Mononuclear cell (primary cell): ENCODE measurements around the gene HYAL3. TPM values are rescaled to one million over a fixed set of nuclear protein-coding genes. Genes with fewer than 3 reads are reported as not detected.

Experiments used
- H3K27me3 ChIP-seq: 2 replicates; pipeline ENCODE4 v1.6.0; 2011; ENCODE audit warnings: low read length, control low read depth; ENCODE audit not compliant: insufficient read depth
- H3K4me1 ChIP-seq: 2 replicates; pipeline ENCODE4 v1.5.1; 2011; ENCODE audit warnings: mild to moderate bottlenecking, low read length, control low read depth; ENCODE audit not compliant: insufficient read depth
- H3K4me3 ChIP-seq: 2 replicates; pipeline ENCODE4 v1.5.1; 2011; ENCODE audit warnings: mild to moderate bottlenecking, low read length, moderate library complexity
- H3K9me3 ChIP-seq: 2 replicates; pipeline ENCODE4 v1.5.1; 2011; ENCODE audit warnings: low read depth, mild to moderate bottlenecking, control low read depth, low read length
- total RNA-seq: library from RNA; depleted of rRNA; stranded (reverse); fragments of >200 nt; gene quantifications from one replicate; pipeline ENCODE4 v1.2.3, GENCODE V29; 2012

HYAL3 gene
- total RNA-seq, 1 donor, result 2.0 TPM

GRCh38 chr3:50336452-50337174, 37.4 kb upstream of the HYAL3 start:
- H3K4me1 ChIP-seq, result peaks cover 79% of the 10 kb centered on the region
- H3K27me3 ChIP-seq, result no peaks in the 10 kb centered on the region
- peak overlapping the region; percentile 68 for H3K4me3 ChIP-seq
- H3K9me3 ChIP-seq, result no peaks in the 10 kb centered on the region

DNA sequence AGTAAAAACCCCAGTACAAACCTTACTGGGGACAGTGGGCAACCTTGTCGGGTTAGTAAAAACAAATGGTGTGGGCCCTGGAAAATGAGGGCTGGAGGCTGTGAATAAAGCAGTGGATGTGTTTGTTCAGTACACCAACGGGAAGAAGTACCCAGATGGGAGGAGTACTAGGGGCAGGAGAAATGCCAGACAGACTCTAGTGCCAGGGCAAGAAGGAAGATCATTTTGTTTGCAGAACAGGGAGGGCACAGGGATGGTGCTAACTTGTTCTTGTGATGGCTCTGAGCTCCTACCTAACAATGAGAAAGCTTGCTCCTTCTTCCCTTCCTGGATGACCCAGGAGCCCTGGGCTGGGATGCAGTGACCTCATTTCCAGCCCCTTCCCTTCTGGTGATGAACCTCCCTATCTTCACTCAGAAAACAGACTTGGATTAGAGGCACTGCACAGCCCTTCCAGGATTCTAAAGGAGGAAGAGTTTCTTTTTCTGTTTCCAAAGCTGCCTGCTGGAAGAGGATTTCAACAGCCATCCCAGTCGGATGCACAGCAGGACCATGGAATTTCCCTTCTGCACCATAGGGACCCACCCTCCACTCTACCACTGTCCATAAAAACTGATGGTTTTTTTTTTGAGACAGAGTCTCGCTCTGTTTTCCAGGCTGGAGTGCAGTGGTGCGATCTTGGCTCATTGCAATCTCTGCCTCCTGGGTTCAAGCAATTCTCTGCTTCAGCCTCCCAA, 35.3 kb upstream of the HYAL3 start:
- H3K4me1 ChIP-seq, result peaks cover 58% of the 10 kb centered on the region
- H3K4me3 ChIP-seq, result no peak overlapping the region
- no peaks in the 10 kb centered on the region for H3K27me3 ChIP-seq
- H3K9me3 ChIP-seq, result no peaks in the 10 kb centered on the region

DNA sequence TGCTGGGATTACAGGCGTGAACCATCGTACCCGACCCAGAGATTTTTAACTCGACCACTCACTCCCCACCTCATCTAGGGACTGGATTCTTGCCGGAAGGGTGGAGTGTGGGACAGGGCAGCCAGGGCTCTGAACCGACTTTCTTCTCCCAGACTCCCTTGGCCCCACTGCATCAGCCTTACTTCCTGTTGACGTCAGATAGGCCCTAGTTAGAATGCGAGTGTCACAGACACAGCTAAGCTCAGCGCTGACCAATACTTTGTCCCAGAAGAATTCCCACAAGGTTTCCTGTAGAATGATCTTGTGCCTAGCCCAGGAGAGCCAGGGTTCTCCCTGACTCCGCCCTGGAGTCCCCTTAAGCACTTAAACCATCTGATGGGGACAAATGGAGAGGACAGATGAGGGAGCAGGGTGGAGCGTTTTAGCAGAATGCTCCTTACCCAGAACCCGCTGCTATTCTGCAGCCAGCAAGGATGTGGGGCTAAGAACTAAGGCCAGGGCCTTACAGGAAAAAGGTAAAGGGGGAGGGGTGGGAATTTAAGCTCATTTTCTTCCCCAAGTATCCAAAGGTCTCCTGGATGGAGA, 34.6 kb upstream of the HYAL3 start:
- H3K4me1 ChIP-seq, result peaks cover 52% of the 10 kb centered on the region
- no peak overlapping the region for H3K4me3 ChIP-seq
- H3K9me3 ChIP-seq, result no peaks in the 10 kb centered on the region
- no peaks in the 10 kb centered on the region for H3K27me3 ChIP-seq

DNA sequence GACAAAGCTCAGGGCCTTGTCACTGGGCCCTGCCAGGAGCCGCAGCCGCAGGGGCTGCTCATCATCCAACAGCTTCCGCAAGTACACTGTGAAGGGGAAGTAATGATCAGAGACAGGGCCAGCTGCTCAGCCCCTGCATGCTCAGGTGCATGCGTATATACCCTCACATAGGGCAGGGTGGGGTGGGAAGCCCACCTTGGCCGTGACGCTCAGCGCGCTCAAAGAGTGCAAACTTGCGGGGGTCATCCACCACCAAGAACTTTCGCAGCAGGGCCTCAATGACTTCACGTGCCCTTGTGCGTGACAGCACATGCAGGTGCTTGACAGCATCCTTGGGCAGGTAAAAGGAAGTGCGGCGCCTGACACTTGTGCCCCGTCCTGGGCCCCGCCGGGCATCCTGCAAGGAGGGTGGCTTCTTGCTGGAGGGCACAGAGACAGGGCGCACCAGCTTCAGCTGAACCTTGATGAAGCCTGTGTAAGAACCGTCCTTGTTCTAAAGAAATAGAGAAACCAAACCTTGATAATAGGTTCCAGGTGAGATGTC, 32.2 kb upstream of the HYAL3 start:
- H3K4me3 ChIP-seq, result no peak overlapping the region
- no peaks in the 10 kb centered on the region for H3K27me3 ChIP-seq
- peaks cover 58% of the 10 kb centered on the region for H3K4me1 ChIP-seq
- no peaks in the 10 kb centered on the region for H3K9me3 ChIP-seq

GRCh38 chr3:50330330-50330729, 31.1 kb upstream of the HYAL3 start:
- Histone ChIP-seq H3K9me3 (no peaks in the 10 kb centered on the region), H3K4me3 (no peak overlapping the region), H3K27me3 (no peaks in the 10 kb centered on the region), H3K4me1 (peaks cover 58% of the 10 kb centered on the region)

DNA sequence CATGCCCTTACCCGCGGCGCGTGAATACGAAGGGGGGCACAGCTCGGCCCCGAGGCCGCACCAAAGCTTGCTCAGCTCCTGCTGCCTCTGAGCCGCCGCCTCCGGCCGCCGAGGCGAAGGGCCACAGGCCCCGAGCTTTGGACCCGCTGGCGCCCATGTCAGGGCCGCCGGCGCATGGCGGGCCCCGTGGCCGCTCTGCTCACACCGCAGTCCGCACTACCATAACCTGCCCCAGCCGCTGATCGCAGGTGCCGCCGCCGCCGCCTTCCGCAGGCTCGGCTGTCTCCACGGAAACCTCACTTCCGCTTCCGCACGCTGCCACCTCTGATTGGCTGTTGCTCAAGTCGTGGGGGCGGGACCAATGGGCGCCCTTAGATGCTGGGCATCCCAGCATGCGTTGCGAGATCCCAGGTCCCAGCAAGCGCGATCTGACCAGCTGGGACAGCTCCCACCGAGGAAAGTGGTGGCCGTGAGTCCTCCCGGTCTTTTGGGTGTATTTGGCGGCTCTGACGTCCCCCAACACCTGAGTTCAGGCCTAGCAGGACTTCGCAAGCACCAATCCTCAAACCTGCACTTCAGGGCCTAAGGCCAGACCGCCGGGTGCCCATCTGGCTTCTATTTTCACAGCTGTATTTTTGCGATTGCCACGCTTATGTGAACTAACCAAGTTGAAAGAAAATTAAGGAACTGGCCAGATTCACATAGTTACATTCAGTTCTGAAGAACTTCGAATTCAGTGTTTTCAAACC, 28.9 kb upstream of the HYAL3 start, which contains the start of gene TUSC2:
Gene TUSC2, minus strand, starts transcription at position 281 of the 749 bp plus-strand sequence. Its CDS starts 124 bp downstream, at position 157.
- peak within 1 kb of the TSS; percentile 78 for H3K4me3 ChIP-seq
- no peaks in the 10 kb centered on the region for H3K27me3 ChIP-seq

GRCh38 chr3:50327129-50327528, 27.9 kb upstream of the HYAL3 start:
- Histone ChIP-seq H3K4me1 (peaks cover 64% of the 10 kb centered on the region), H3K4me3 (peak overlapping the region; percentile 78), H3K9me3 (no peaks in the 10 kb centered on the region), H3K27me3 (no peaks in the 10 kb centered on the region)

More for the DNA sequence above, 28.9 kb upstream of the HYAL3 start, which contains the start of gene TUSC2:
- no peaks in the 10 kb centered on the region for H3K9me3 ChIP-seq
- H3K4me1 ChIP-seq, result peaks cover 57% of the 10 kb centered on the region

GRCh38 chr3:50326182-50326541, 27.0 kb upstream of the HYAL3 start:
- H3K4me1 ChIP-seq, result peaks cover 69% of the 10 kb centered on the region
- no peaks in the 10 kb centered on the region for H3K9me3 ChIP-seq
- no peaks in the 10 kb centered on the region for H3K27me3 ChIP-seq
- H3K4me3 ChIP-seq, result no peak overlapping the region

DNA sequence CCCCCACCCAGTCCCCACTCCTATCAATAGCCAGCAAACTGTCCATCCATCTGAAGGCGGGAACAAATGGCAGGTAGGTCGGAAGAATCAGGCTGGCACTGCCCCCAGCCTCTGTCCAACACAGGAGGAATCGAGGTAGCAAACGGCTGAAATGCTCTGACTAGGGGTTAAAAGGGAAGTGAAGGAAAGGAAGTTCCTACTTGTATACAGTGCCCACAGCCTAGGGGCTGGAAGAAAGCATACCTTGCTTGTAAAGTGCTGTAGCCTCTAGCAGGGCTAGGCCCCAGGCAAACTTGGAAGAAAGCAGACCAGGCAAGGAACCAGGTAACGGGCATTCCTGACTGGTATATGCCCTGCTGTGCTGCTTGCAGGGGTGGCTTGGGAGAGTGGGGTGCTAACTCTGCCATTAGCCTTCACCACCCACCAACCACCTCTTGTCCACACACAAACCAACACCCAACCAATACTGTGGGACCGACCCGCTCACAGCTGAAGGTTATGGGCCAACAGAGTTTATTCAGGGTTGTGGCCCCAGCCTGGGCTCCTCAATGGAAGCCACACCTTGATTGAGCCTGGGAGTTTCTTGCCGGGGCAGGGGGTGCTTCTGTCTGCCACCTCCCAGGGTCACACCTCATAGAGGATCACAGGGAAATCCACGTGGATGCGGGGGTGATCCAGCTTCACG, 26.4 kb upstream of the HYAL3 start:
- no peaks in the 10 kb centered on the region for H3K27me3 ChIP-seq
- H3K4me3 ChIP-seq, result no peak overlapping the region
- peaks cover 72% of the 10 kb centered on the region for H3K4me1 ChIP-seq
- no peaks in the 10 kb centered on the region for H3K9me3 ChIP-seq

DNA sequence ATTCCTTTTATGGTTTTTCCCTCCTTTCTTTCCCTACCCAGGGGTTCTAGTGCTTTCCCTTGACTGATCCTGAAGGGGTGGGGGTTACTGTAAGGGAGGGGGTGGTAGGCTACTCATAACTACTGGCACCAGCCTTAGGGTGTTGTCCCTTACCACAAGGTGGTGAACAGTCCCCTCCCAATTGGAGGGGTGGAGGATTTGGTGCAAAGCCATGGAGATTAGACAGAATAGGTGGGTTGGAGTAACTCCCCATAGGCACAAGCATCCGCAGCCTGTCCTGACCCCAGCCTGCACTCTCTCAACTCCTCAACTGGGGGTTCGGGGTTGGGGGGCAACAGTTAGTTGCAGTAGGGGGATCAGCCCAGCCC, 25.9 kb upstream of the HYAL3 start:
- peaks cover 78% of the 10 kb centered on the region for H3K4me1 ChIP-seq
- H3K9me3 ChIP-seq, result no peaks in the 10 kb centered on the region
- H3K4me3 ChIP-seq, result no peak overlapping the region
- no peaks in the 10 kb centered on the region for H3K27me3 ChIP-seq

GRCh38 chr3:50324351-50325112, 25.3 kb upstream of the HYAL3 start:
- H3K4me3 ChIP-seq, result no peak overlapping the region
- peaks cover 84% of the 10 kb centered on the region for H3K4me1 ChIP-seq
- H3K9me3 ChIP-seq, result no peaks in the 10 kb centered on the region
- no peaks in the 10 kb centered on the region for H3K27me3 ChIP-seq

GRCh38 chr3:50323614-50324199, 24.5 kb upstream of the HYAL3 start:
- Histone ChIP-seq H3K4me3 (no peak overlapping the region), H3K4me1 (peaks cover 90% of the 10 kb centered on the region), H3K27me3 (no peaks in the 10 kb centered on the region), H3K9me3 (no peaks in the 10 kb centered on the region)

- Histone ChIP-seq H3K4me3 (no peak overlapping the region), H3K4me1 (peaks cover 90% of the 10 kb centered on the region), H3K27me3 (no peaks in the 10 kb centered on the region), H3K9me3 (no peaks in the 10 kb centered on the region)
Measured at GRCh38 chr3:50323092-50323600, 23.9 kb upstream of the HYAL3 start.
